ENCODE data around the gene CLP1. TPM values are rescaled to one million over a fixed set of nuclear protein-coding genes. Genes with fewer than 3 reads are reported as not detected.

CLP1 gene
- total RNA-seq, 1 donor from 2014 or later = 25.7 TPM

DNA sequence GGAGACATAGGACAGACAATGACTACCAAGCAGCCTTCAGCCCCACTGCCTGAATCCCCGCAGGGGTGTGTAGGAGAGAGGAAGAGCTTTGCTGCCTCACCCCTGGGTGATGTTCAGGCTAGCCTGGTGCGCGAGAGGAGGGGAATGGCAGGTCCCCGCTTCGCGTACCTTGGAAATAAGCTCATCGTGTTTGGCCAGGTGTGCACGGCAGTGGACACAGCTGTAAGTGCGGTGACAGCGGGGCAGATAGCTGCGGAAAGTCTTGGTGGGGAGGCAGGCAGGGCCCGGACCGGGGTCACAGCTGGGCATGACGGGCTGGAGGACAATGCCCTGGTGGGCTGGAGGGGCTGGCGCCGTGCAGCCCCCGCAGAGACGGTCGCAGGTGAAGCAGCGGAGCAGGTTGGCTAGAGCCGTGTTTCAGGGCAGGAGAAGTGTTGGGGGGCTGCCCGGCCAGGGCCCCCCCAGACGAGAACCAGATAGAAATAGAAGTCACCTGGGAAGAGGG lies 10.7 kb upstream of the CLP1 start:
- Mint-ChIP-seq H3K9me3 (peaks cover 5% of the 10 kb centered on the region), H3K36me3 (ENCODE audit: low read depth) (peaks cover 9% of the 10 kb centered on the region), H3K4me1 (peaks cover 91% of the 10 kb centered on the region), H3K27me3 (ENCODE audit: low read depth) (peaks cover 65% of the 10 kb centered on the region), H3K27ac (ENCODE audit: unreplicated experiment) (peak overlapping the region; percentile 0), H3K4me3 (peak overlapping the region; percentile 93)
- TF ChIP-seq, protein P1, sequence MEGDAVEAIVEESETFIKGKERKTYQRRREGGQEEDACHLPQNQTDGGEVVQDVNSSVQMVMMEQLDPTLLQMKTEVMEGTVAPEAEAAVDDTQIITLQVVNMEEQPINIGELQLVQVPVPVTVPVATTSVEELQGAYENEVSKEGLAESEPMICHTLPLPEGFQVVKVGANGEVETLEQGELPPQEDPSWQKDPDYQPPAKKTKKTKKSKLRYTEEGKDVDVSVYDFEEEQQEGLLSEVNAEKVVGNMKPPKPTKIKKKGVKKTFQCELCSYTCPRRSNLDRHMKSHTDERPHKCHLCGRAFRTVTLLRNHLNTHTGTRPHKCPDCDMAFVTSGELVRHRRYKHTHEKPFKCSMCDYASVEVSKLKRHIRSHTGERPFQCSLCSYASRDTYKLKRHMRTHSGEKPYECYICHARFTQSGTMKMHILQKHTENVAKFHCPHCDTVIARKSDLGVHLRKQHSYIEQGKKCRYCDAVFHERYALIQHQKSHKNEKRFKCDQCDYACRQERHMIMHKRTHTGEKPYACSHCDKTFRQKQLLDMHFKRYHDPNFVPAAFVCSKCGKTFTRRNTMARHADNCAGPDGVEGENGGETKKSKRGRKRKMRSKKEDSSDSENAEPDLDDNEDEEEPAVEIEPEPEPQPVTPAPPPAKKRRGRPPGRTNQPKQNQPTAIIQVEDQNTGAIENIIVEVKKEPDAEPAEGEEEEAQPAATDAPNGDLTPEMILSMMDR (conservative IDR thresholded peaks at IDR 0.05) = no peak
- DNase-seq (ENCODE audit: low read depth, low spot score) = no peak

DNA sequence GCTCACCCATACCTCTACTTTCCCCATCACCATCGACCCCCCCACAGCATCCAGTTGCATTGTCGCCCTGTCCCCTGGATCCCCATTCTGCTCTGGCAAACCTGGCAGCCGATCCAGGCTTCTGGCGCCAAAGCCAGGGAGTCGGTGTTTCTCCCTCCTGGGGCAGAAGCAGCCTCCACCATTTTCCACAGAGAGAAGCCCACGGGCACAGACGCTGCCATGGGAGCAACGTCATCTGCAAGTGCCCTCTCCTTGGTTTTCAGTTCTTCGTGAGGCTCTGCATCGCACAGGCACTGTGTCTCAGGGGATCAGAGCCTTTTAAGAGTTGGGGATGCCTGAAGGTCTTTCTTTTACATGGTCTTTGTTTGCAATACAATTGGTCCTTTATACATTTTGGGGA lies 10.2 kb upstream of the CLP1 start:
- Mint-ChIP-seq H3K27me3 (ENCODE audit: low read depth) (peaks cover 65% of the 10 kb centered on the region), H3K4me1 (peaks cover 91% of the 10 kb centered on the region), H3K4me3 (peak overlapping the region; percentile 93), H3K9me3 (peaks cover 5% of the 10 kb centered on the region), H3K36me3 (ENCODE audit: low read depth) (peaks cover 9% of the 10 kb centered on the region), H3K27ac (ENCODE audit: unreplicated experiment) (no peak overlapping the region)
- no peak for DNase-seq (ENCODE audit: low read depth, low spot score)
- TF ChIP-seq, protein P1 (conservative IDR thresholded peaks at IDR 0.05) = no peak

DNA sequence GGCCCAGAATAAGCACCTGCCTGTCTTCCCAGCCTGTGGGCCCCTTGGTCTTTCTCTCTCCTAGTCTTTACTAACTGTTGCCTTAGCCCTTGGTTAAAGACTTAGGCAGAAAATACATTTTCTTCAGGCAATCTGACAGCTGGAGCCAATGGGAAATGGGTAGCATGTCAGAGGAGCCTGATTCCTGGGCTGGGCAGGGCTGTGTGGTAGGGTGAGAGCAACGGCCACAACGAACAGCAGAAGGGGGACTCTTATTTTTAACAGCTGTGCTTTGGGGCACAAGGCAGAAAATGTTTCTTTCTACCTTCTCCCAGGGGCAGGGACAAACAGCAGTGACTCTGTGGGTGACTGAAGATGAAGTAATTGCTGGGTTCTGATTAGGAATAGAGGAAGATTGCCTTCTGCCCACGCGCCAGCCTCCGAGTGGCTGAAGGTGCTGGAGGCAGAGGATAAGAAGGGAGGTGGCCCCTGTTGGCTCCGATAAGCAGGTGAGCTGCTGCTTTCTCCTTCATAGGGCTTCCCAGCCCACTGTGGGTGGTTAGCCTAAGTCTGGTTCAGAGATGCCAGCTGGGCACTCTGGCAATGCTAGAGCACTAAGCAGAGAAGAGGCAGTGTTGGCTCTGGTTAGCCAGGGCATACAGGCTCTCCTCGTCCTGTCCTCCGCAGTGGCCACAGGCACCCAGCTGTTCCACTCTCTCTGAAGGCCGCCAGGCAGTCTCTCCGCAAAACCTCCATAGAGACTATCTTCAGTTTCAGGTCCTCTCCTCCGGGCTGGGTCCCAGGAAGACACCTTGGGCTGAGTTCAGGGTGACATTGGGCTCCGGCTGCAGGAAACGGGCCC lies 9.4 kb upstream of the CLP1 start:
- Mint-ChIP-seq H3K27me3 (ENCODE audit: low read depth) (peaks cover 72% of the 10 kb centered on the region), H3K9me3 (peaks cover 5% of the 10 kb centered on the region), H3K4me1 (peaks cover 88% of the 10 kb centered on the region), H3K27ac (ENCODE audit: unreplicated experiment) (peak overlapping the region; percentile 85), H3K4me3 (peak overlapping the region; percentile 93), H3K36me3 (ENCODE audit: low read depth) (peaks cover 5% of the 10 kb centered on the region)
- no peak for DNase-seq (ENCODE audit: low read depth, low spot score)
- TF ChIP-seq, protein P1 (conservative IDR thresholded peaks at IDR 0.05) = no peak

DNA sequence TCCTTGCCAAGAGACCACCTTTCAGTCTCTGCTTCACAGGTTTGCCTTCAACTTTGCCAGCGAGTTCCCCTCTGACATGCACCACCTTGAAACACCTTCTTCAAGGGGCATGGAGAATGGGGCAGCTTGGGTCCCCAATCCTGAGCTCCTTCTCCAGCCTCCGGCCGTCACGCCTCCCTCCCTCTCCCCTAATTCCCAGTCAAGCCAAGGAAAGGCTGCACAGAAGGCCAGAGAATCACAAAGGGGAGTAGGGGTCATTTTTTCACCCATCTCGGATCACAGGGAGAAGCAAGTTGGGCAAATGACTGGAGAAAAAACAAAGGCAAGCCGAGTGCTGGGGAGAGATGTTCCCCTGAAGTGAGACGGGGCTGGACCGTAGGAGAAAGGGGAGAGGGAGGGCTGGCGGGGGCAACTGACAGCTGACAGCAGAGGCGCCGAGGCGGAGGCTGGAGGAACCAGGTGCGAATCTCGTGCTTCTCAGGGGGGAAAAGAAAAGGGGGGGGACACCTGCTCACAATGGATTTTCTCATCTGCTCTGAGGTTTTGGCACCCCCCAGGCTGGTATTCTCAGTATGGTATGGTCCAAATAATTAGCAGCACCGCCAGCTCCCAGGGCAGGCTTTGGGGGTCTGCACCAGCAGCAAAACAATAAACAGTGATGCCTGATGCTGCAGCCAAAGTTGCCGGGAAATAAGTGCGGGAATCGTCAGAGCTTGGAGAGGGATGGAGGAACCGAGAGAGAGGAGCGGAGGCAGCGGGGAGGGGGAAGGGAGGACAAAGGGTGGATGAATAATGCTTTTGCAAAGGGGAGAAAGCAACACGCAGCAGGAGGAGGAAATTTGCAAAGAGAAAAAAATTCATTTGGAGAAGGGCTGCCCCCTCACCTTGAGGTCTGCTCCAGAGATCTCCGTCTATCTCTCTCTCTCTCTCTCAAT lies 8.5 kb upstream of the CLP1 start:
- TF ChIP-seq, protein P1 (conservative IDR thresholded peaks at IDR 0.05) = no peak
- peak; percentile 39 for DNase-seq (ENCODE audit: low read depth, low spot score)
- Mint-ChIP-seq H3K4me3 (peak overlapping the region; percentile 93), H3K4me1 (peaks cover 82% of the 10 kb centered on the region), H3K9me3 (peaks cover 5% of the 10 kb centered on the region), H3K36me3 (ENCODE audit: low read depth) (no peaks in the 10 kb centered on the region), H3K27me3 (ENCODE audit: low read depth) (peaks cover 71% of the 10 kb centered on the region), H3K27ac (ENCODE audit: unreplicated experiment) (peak overlapping the region; percentile 85)
